ENCODE results near the gene ATL1.
A peak's percentile ranks its signal among the peaks of the same experiment; 100 is the strongest.
"Not testable (repeated sequence)": the region's sequence is repeated elsewhere in the genome, so short reads cannot be mapped to it uniquely, and the experiment has no call there.

The ATL1 gene

GRCh38 chr14:50534997-50535396 lies 24.9 kb upstream of the ATL1 start:
- no peak for DNase-seq (ENCODE audit: low spot score)

- DNase-seq (ENCODE audit: low spot score) = not testable (repeated sequence)
These were observed 21.9 kb upstream of the ATL1 start for GRCh38 chr14:50538034-50538433.

- DNase-seq (ENCODE audit: low spot score) = no peak
These were observed 20.9 kb upstream of the ATL1 start for GRCh38 chr14:50539051-50539450.

GRCh38 chr14:50541159-50541567 lies 18.8 kb upstream of the ATL1 start:
- DNase-seq (ENCODE audit: low spot score) = no peak

GRCh38 chr14:50542941-50543418 lies 17.0 kb upstream of the ATL1 start:
- peak; percentile 44 for DNase-seq (ENCODE audit: low spot score)

GRCh38 chr14:50544911-50545310 lies 15.0 kb upstream of the ATL1 start:
- no peak for DNase-seq (ENCODE audit: low spot score)

GRCh38 chr14:50545618-50546017 lies 14.3 kb upstream of the ATL1 start:
- no peak for DNase-seq (ENCODE audit: low spot score)

GRCh38 chr14:50550294-50550693 lies 9.7 kb upstream of the ATL1 start:
- DNase-seq (ENCODE audit: low spot score) = no peak

GRCh38 chr14:50551877-50552276 lies 8.1 kb upstream of the ATL1 start:
- DNase-seq (ENCODE audit: low spot score) = no peak

GRCh38 chr14:50552796-50553195 lies 7.1 kb upstream of the ATL1 start:
- not testable (repeated sequence) for DNase-seq (ENCODE audit: low spot score)

- peak; percentile 75 for DNase-seq (ENCODE audit: low spot score)
These were observed 963 bp downstream of the ATL1 start for GRCh38 chr14:50560931-50561285.

- no peak for DNase-seq (ENCODE audit: low spot score)
These were observed 2.9 kb downstream of the ATL1 start for GRCh38 chr14:50562841-50563240.

- no peak for DNase-seq (ENCODE audit: low spot score)
These were observed 9.8 kb downstream of the ATL1 start for GRCh38 chr14:50569714-50570274.

GRCh38 chr14:50573862-50574261 lies 13.9 kb downstream of the ATL1 start:
- no peak for DNase-seq (ENCODE audit: low spot score)

- no peak for DNase-seq (ENCODE audit: low spot score)
These were observed 15.8 kb downstream of the ATL1 start for GRCh38 chr14:50575769-50576168.

GRCh38 chr14:50577982-50578381 lies 18.0 kb downstream of the ATL1 start:
- DNase-seq (ENCODE audit: low spot score) = no peak

- no peak for DNase-seq (ENCODE audit: low spot score)
These were observed 18.5 kb downstream of the ATL1 start for GRCh38 chr14:50578433-50578832.

- no peak for DNase-seq (ENCODE audit: low spot score)
These were observed 30.5 kb downstream of the ATL1 start for GRCh38 chr14:50590464-50590863.

GRCh38 chr14:50594577-50595316 lies 34.8 kb downstream of the ATL1 start:
- no peak for DNase-seq (ENCODE audit: low spot score)

GRCh38 chr14:50598765-50599164 lies 38.8 kb downstream of the ATL1 start:
- no peak for DNase-seq (ENCODE audit: low spot score)

GRCh38 chr14:50599700-50600444 lies 39.9 kb downstream of the ATL1 start:
- DNase-seq (ENCODE audit: low spot score) = peak; percentile 15

GRCh38 chr14:50600849-50601248 lies 40.9 kb downstream of the ATL1 start:
- no peak for DNase-seq (ENCODE audit: low spot score)

GRCh38 chr14:50601394-50601793 lies 41.4 kb downstream of the ATL1 start:
- DNase-seq (ENCODE audit: low spot score) = no peak
